Measurements from ENCODE around the gene LAD1. TPM values are rescaled to one million over a fixed set of nuclear protein-coding genes. Genes with fewer than 3 reads are reported as not detected.

LAD1 gene
- total RNA-seq, 2 experiments from 2014 or later: not detected

DNA sequence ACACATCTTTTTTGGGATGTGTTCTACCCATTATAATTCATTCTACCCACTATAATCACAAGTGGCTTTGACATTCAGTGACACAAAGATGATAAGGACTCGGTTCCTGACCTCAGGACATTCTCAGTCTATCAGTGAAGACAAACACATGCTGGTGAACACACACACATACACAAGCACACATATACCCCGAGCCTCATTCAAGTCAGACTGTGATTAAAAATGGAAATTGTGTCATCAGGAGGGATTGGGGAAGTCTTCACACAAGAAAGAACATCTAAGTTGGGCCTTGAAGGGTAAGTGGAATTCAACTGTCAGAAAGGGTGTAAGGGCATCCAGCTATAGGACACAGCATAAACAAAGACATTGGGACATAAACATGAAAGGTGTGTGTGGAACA is 2.6 kb upstream of the LAD1 start:
- ChIA-PET CTCF (interaction anchor here (0.5 to 1.2 kb wide), 2 partner anchors 15 to 284 kb away, joined by 3 to 4 read pairs; no protein-coding TSS in a partner anchor), POLR2A (no interaction called here)
- peaks cover 33% of the 10 kb centered on the region for H3K27me3 Mint-ChIP-seq
- no peaks in the 10 kb centered on the region for H3K9me3 Mint-ChIP-seq (ENCODE audit: low read depth)
- intact Hi-C loops (cut with DNase I, micrococcal nuclease): no loop called here
- no peak overlapping the region for H3K27ac Mint-ChIP-seq
- ATAC-seq (no peak), DNase-seq (no peak)
- no peak overlapping the region for H3K4me3 Mint-ChIP-seq
- H3K4me1 Mint-ChIP-seq: no peaks in the 10 kb centered on the region
- H3K36me3 Mint-ChIP-seq (ENCODE audit: low read depth): no peaks in the 10 kb centered on the region

DNA sequence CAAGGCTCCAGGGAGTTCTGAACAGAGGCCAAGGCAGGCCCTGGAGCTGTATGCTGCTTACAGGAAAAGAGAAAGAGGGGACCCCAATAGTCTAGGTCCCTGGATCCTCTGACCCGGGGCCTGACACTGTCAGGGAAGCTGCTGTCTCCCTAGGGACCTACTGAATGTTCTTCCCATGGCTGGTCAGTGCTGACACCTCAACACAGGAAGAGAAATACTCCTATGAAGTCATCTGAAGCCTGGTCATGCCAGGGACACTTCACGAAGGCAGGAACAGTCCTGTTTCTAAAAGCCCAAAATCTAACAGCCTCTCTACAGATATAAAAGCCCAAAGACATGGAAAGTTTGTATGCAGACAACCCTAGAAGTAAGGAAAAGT is 1.7 kb upstream of the LAD1 start:
- ChIA-PET CTCF (interaction anchor here (0.6 to 1.2 kb wide), 4 partner anchors 14 to 250 kb away, joined by 3 to 4 read pairs (median 3); no protein-coding TSS in a partner anchor), POLR2A (no interaction called here)
- Mint-ChIP-seq H3K4me1 (no peaks in the 10 kb centered on the region), H3K4me3 (no peak overlapping the region), H3K36me3 (ENCODE audit: low read depth) (no peaks in the 10 kb centered on the region), H3K9me3 (ENCODE audit: low read depth) (no peaks in the 10 kb centered on the region), H3K27ac (no peak overlapping the region), H3K27me3 (peaks cover 35% of the 10 kb centered on the region)
- no peak for ATAC-seq
- no peak for DNase-seq
- intact Hi-C loops (cut with DNase I, micrococcal nuclease): no loop called here

DNA sequence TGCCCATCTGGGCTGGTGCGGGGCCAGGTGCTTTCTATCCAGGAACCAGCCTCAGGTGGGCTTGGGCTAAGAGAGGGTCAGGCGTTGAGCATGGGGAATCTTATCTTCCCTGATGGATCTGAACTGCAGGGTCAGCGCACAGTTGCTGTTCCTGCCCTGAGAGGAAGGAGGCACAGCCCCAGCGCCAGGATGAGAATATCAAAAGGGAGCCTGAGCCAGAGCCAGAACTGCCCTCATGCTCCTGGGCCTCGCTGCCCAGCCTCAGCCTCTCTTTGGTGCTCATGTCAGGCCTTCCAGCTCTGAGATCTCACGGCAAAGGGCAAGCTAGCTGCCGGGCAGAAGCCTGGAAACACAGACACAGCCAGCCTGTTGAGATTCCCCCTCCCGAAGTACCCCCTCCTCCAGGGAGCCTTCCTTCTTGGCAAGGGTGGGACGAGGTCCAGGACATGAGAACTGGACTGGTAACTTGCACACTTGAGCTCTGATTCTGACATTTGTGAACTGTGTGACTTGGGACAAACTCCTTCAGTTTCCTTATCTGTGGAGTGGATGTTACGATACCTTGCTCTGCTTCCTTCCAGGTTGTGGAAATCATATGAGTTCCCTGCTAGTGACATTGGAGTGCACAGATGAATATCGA is 1.2 kb upstream of the LAD1 start:
- peaks cover 35% of the 10 kb centered on the region for H3K27me3 Mint-ChIP-seq
- POLR2A ChIA-PET: no interaction called here
- intact Hi-C loops (cut with DNase I, micrococcal nuclease): no loop called here
- CTCF ChIA-PET: interaction anchor here (0.5 to 1.2 kb wide), 5 partner anchors 13 to 185 kb away, joined by 3 to 4 read pairs (median 3); no protein-coding TSS in a partner anchor
- no peak for DNase-seq
- ATAC-seq: no peak
- no peak overlapping the region for H3K4me3 Mint-ChIP-seq
- H3K4me1 Mint-ChIP-seq: no peaks in the 10 kb centered on the region
- H3K9me3 Mint-ChIP-seq (ENCODE audit: low read depth): no peaks in the 10 kb centered on the region
- no peaks in the 10 kb centered on the region for H3K36me3 Mint-ChIP-seq (ENCODE audit: low read depth)
- no peak overlapping the region for H3K27ac Mint-ChIP-seq

DNA sequence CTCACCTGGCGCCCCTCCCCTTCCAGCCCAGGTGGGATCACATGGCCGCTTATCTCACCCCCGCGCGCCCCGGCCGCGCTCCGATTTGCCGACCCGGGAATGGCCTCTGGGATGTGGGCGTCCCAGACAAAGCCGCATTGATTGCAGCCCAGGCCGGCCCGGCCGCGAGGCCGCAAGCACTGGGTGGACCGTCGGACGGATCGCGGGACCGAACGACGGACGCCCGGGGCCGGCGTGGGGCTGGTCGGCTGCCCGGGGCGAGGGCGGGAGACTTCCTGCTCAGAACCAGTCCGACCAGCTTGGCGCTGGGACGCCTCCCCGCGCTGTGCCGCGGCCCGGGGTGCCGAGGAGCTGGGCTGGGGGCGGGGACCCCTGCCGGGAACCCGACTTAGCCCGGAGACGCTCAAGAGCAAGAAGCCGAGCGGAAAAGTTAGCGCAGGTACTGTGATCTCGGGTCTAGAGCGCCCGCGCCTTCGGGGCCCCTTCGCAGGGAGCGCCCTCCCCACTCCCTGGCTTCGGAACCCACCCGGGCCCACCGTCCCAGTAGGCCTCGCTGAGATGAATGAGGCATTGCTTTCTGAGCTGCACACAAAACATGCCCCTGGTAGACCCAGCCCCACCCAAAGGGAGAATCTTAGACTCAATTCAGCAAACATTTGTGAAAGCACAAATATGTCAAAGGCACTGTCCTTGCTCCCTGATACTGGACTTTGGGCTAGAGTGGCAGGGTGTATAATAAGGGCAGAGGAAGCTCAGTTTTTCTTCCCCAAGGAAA is 415 bp upstream of the LAD1 start:
- ATAC-seq: no peak
- Mint-ChIP-seq H3K9me3 (ENCODE audit: low read depth) (no peaks in the 10 kb centered on the region), H3K4me3 (no peak overlapping the region), H3K27ac (no peak overlapping the region), H3K4me1 (no peaks in the 10 kb centered on the region), H3K27me3 (peaks cover 35% of the 10 kb centered on the region), H3K36me3 (ENCODE audit: low read depth) (no peaks in the 10 kb centered on the region)
- CTCF ChIA-PET: interaction anchor here (0.9 kb wide), 1 partner anchor 113 kb away, joined by 3 read pairs; no protein-coding TSS in a partner anchor
- intact Hi-C loops (cut with DNase I, micrococcal nuclease): no loop called here
- DNase-seq: no peak
- POLR2A ChIA-PET: no interaction called here

DNA sequence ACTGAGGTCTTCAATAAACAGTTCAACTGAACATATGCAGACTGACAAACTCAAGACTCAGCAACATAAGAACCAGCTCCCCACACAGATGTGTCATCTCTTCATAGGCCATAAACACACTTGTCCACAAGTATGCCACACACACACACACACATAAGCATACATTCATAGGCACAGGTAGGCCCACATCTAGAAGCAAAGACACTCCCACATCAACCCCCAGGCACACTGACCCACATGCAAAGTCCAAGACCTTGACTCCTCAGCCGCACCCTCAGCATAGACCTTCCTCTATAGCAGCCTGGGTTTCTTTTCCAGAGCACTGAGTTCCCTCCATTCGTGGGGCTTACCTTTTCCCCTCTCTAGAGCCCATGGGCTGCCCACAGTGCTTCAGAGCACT is 1.4 kb downstream of the LAD1 start:
- intact Hi-C loops (cut with DNase I, micrococcal nuclease): no loop called here
- CTCF ChIA-PET: interaction anchor here (1.2 kb wide), 1 partner anchor 8 kb away, joined by 4 read pairs; no protein-coding TSS in a partner anchor
- POLR2A ChIA-PET: no interaction called here
- Mint-ChIP-seq H3K36me3 (ENCODE audit: low read depth) (no peaks in the 10 kb centered on the region), H3K27ac (no peak overlapping the region), H3K9me3 (ENCODE audit: low read depth) (no peaks in the 10 kb centered on the region), H3K4me3 (no peak overlapping the region), H3K4me1 (no peaks in the 10 kb centered on the region), H3K27me3 (peaks cover 35% of the 10 kb centered on the region)
- DNase-seq (no peak), ATAC-seq (no peak)

DNA sequence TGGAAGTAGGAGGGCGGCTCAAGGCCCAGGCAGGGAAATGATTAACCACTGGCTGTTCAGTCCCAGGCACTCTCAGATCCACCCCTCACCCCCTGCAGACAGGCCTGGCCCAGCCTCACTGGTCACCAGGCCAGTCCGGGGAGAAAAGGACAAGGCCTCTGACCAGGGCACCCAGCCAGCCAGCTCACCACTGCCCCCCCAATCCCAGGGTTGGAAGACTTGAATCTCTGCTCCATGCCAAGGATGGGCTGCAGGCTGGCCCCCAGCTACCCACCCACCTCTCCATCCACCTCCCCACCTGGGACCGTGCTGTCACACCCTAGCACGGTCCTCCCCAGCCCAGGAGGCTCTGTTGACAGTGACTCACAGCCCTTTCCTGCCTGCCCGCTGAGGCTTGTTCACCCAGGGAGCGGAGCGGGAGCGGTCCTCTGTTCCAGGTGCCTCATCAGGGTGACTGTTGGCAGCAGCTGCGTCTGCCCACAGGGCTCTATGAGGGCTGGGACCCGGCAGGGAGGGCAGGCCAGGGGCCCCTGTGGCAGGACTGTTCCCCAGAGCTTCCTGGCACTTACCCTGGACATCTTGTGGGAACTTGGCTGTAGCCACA is 2.2 kb downstream of the LAD1 start:
- ChIA-PET POLR2A (no interaction called here), CTCF (interaction anchor here (1.2 kb wide), 1 partner anchor 9 kb away, joined by 4 read pairs; no protein-coding TSS in a partner anchor)
- Mint-ChIP-seq H3K4me3 (no peak overlapping the region), H3K36me3 (ENCODE audit: low read depth) (no peaks in the 10 kb centered on the region), H3K9me3 (ENCODE audit: low read depth) (no peaks in the 10 kb centered on the region), H3K4me1 (no peaks in the 10 kb centered on the region), H3K27me3 (peaks cover 35% of the 10 kb centered on the region), H3K27ac (no peak overlapping the region)
- intact Hi-C loops (cut with DNase I, micrococcal nuclease): no loop called here
- DNase-seq: no peak
- ATAC-seq: no peak

DNA sequence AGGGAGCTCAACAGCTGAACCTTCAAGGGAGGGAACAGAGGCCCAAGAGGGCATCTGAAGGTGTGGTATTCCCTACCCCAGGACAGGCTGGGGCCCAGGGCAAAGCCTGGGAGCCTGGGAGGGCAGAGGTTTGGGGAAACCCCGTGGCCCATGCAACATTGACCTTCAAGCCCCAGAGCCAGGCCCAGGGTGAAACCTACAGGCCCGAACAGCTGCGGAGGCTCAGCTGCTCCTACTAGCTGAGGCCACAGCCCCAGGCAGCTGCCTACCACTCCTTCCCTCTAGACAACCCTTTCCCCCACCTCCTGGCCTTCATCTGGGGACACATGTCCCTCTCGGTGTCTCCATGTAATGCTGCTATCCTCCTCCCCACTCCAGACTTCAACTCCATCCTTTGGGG is 3.2 kb downstream of the LAD1 start:
- no peaks in the 10 kb centered on the region for H3K9me3 Mint-ChIP-seq (ENCODE audit: low read depth)
- DNase-seq: no peak
- intact Hi-C loops (cut with DNase I, micrococcal nuclease): no loop called here
- ATAC-seq: no peak
- H3K27ac Mint-ChIP-seq: no peak overlapping the region
- no peak overlapping the region for H3K4me3 Mint-ChIP-seq
- ChIA-PET CTCF (interaction anchor here (1.3 kb wide), 1 partner anchor 50 kb away, joined by 5 read pairs; no protein-coding TSS in a partner anchor), POLR2A (interaction anchor here (0.6 kb wide), 1 partner anchor 821 kb away, joined by 8 read pairs; no protein-coding TSS in a partner anchor)
- H3K36me3 Mint-ChIP-seq (ENCODE audit: low read depth): no peaks in the 10 kb centered on the region
- H3K4me1 Mint-ChIP-seq: no peaks in the 10 kb centered on the region
- H3K27me3 Mint-ChIP-seq: peaks cover 33% of the 10 kb centered on the region

DNA sequence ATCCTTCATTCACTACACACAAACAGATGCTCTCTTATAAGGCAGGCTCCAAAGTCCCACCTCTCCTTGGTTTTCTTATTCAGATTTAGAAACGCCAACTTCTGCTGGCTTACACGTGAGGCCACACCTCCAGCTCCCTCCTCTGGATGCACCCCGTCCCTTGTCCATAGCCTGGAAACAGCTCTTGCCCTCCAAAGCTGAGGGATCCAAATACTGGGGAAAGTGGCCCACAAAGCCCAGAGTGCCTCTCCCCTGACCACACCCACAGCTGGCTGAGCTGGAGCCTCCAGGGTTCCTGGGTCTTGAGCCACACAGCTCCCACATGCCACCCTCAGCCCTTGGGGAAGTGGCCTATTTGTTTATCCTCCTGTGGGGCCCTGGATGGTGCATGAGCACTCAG is 4.5 kb downstream of the LAD1 start:
- DNase-seq (no peak), ATAC-seq (no peak)
- ChIA-PET CTCF (interaction anchor here (0.8 to 1.3 kb wide), 3 partner anchors 9 to 62 kb away, joined by 3 to 5 read pairs (median 4); no protein-coding TSS in a partner anchor), POLR2A (no interaction called here)
- Mint-ChIP-seq H3K36me3 (ENCODE audit: low read depth) (no peaks in the 10 kb centered on the region), H3K4me3 (no peak overlapping the region), H3K4me1 (no peaks in the 10 kb centered on the region), H3K27me3 (peaks cover 19% of the 10 kb centered on the region), H3K9me3 (ENCODE audit: low read depth) (no peaks in the 10 kb centered on the region), H3K27ac (no peak overlapping the region)
- intact Hi-C loops (cut with DNase I, micrococcal nuclease): no loop called here

DNA sequence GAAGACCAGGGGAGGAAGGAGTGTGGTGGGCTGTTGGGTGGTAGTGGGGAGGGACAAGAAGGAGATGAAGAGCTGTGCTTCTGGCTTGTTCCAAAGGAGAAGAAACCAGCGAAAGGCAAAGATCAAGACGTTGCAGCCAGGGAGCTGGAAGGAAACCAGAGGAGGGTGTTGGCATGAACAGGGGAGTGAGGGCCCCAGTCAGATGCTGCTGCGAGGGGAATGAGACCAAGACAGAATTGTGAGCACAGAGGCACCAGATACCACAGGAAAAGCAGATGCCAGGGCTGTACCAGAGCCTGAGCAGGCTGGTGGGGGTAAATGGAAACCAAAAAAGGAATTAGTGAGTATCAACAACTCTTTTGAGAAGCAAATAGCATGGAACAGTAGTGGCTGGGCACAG is 6.0 kb downstream of the LAD1 start:
- no peak overlapping the region for H3K27ac Mint-ChIP-seq
- no peak for DNase-seq
- intact Hi-C loops (cut with DNase I, micrococcal nuclease): no loop called here
- H3K27me3 Mint-ChIP-seq: peaks cover 11% of the 10 kb centered on the region
- H3K4me1 Mint-ChIP-seq: no peaks in the 10 kb centered on the region
- no peak for ATAC-seq
- no peaks in the 10 kb centered on the region for H3K9me3 Mint-ChIP-seq (ENCODE audit: low read depth)
- no peak overlapping the region for H3K4me3 Mint-ChIP-seq
- CTCF ChIA-PET: interaction anchor here (0.6 to 1.3 kb wide), 2 partner anchors 45 to 883 kb away, joined by 4 read pairs; no protein-coding TSS in a partner anchor
- no peaks in the 10 kb centered on the region for H3K36me3 Mint-ChIP-seq (ENCODE audit: low read depth)
- POLR2A ChIA-PET: no interaction called here

DNA sequence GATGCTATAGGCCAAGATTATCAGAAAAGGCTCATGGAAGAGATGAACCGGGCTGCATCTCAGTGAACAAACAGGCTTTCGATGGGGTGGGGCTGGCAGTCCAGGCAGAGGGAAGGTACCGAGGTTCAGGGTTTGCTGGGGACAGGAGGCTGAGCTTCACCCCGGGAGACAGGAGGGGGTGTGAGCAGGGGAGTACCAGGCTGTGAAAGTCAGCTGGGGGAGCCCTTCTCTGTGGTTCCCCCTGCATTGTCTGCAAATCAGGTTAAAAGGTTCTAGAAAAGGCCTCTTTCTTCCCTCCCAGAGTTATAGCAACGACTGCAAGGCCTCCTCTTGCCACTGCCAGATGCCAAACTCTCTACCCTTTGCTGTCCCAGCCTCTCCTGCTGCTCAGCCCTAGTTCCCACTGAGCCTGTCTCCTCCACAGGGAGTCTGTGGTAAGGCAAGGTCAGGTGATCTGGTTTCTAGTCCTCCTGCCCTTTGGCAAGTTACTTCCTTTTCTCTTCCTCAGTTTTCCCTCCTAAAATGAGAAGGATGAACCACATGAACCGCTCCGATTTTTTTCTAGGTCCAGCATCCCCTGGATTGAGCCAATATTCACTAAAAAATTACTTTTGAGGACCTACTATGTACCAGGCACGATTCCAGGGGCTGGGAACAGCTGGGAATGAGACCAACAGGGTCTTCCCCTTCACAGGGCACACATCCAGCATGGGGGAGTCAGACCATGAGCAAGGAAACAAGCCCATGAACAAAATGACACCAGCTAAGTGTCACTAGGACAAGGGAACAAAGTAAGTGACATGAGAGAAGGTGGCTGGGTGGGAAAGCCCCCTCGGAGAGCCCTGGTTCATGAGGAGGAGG is 7.2 kb downstream of the LAD1 start:
- Mint-ChIP-seq H3K27ac (no peak overlapping the region), H3K4me3 (no peak overlapping the region), H3K36me3 (ENCODE audit: low read depth) (no peaks in the 10 kb centered on the region), H3K4me1 (no peaks in the 10 kb centered on the region), H3K9me3 (ENCODE audit: low read depth) (no peaks in the 10 kb centered on the region), H3K27me3 (peaks cover 5% of the 10 kb centered on the region)
- intact Hi-C loops (cut with DNase I, micrococcal nuclease): no loop called here
- DNase-seq: no peak
- no peak for ATAC-seq
- POLR2A ChIA-PET: no interaction called here
- CTCF ChIA-PET: interaction anchor here (0.7 to 1.3 kb wide), 3 partner anchors 31 to 141 kb away, joined by 3 to 4 read pairs (median 3); no protein-coding TSS in a partner anchor

DNA sequence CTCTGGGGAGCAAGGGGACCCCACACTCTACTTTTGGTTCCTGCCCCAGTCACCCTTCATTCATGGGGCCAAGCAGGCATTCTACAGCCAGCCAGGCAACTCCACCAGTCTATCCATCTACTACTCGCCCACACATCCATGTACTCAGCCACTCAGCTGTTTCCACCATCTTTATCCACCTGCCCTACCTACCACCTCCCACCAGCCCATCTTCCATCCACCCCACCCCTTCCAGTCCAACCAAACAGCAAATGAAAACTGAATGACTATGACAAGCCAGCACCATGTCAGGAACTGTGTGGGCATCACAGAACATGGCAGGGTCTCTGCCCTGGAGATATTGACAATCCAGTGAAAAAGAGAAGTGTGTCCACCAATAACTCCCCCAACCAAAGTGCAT is 7.9 kb downstream of the LAD1 start:
- CTCF ChIA-PET: interaction anchor here (2.7 kb wide), 1 partner anchor 19 kb away, joined by 7 read pairs; no protein-coding TSS in a partner anchor
- intact Hi-C loops (cut with DNase I, micrococcal nuclease): no loop called here

More for the DNA sequence above, 7.9 kb downstream of the LAD1 start:
- peaks cover 4% of the 10 kb centered on the region for H3K27me3 Mint-ChIP-seq
- DNase-seq (no peak), ATAC-seq (no peak)
- H3K4me3 Mint-ChIP-seq: no peak overlapping the region
- no peaks in the 10 kb centered on the region for H3K36me3 Mint-ChIP-seq (ENCODE audit: low read depth)
- POLR2A ChIA-PET: no interaction called here
- H3K4me1 Mint-ChIP-seq: no peaks in the 10 kb centered on the region
- no peaks in the 10 kb centered on the region for H3K9me3 Mint-ChIP-seq (ENCODE audit: low read depth)
- no peak overlapping the region for H3K27ac Mint-ChIP-seq
